PC-3 (cell line): ENCODE data around the gene FZD4.

Experiments used
- CTCF ChIP-seq: fragments of 300-600 bp; sonication (generic); conservative IDR thresholded peaks from 2 replicates; pipeline ENCODE4 v1.5.1; 2017; ENCODE audit warnings: antibody characterized with exemption, low read depth, mild to moderate bottlenecking, low read length
- EZH2 ChIP-seq: fragments of 300-600 bp; sonication (generic); IDR thresholded peaks from one replicate; pipeline ENCODE4 v1.6.1; 2017; ENCODE audit warnings: antibody characterized with exemption, mild to moderate bottlenecking, low read length; ENCODE audit not compliant: unreplicated experiment
- EZH2phosphoT487 ChIP-seq: fragments of 300-600 bp; sonication (generic); IDR thresholded peaks from 2 replicates; pipeline ENCODE4 v1.6.1; 2018; ENCODE audit warnings: mild to moderate bottlenecking, antibody characterized with exemption, low read length, borderline replicate concordance

GRCh38 chr11:86954269-86955110 is 705 bp downstream of the FZD4 start:
- TF ChIP-seq CTCF (no peak), EZH2 (no peak), EZH2phosphoT487 (no peak)
